ENCODE measurements around the gene PASD1.
"Not testable (repeated sequence)": the region's sequence is repeated elsewhere in the genome, so short reads cannot be mapped to it uniquely, and the experiment has no call there.

The PASD1 gene

DNA sequence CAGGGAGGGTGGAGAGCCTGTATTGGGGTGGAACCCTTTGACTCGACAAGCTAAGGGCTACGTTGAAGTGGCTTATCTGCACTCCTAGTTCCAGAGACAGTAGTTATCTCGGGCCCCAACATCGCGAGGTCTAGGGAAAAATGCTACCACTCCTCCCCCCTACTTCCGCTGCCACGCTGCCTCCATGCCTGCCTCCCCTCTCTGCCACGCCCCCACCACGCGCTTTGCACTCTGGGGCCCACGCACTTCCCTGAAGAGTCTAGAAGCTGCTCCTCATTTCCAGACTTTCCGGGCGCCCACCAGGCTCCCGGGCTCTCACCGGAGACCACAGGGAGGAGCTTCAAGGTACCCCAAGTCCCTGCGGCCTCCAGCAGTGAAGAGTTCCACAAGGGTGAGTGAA, at the start of gene PASD1:
PASD1 (plus strand) TSS at position 227 of the 400 bp plus-strand sequence. CDS start 37,879 bp downstream, outside the sequence.
- DNase-seq, result no peak

DNA sequence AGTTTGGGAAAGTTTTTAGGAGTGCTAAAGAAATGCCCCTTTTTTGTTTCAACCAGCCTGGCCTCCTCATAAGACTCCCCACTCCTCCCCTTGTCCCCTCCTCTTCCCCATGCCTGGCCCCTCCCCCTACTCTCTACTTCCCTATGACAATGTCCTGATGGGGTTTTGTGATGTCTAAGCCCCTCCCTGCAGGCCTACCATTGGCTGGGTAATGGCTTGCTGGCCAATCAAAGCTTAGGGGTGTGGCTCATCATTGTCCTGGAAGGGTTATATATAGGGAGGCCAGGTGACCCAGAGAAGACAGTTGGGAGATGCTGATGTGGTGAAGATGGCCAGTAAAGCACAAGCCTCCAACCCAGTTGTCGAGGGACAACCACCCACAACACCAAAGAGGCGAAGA, 48.2 kb upstream of the PASD1 start:
- no peak for DNase-seq

DNA sequence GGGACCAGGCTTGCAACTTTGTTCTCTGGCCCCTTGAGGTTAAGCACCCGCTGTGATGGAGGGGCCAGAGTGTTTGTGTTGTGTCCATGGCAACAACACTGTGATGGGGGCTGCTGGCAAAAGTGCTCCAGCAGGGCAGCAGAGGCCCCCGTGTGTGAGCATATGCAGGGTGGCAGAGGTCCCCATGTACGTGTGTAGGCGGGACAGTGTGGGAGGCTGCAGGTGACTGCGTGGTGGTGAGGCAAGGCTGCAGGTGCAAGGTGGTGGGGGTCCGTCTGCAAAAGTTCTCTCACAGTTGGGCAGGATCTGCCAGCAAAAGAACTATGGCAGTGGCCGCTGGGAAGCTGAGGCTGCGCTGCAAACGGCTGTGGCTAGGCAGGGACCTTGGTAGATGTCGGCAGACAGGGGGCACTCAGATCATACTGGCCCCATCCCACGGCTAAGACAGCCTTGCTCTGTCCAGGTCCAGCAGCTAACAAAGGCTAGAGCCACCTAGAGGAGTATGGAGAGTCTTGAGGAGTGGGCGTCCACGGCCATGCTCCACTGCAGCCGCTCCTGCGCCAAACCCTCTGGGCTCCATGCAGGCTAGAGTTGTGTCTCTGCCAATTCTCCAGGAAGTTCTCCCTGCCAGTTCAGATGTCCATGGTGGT, 46.8 kb upstream of the PASD1 start:
- no peak for DNase-seq

DNA sequence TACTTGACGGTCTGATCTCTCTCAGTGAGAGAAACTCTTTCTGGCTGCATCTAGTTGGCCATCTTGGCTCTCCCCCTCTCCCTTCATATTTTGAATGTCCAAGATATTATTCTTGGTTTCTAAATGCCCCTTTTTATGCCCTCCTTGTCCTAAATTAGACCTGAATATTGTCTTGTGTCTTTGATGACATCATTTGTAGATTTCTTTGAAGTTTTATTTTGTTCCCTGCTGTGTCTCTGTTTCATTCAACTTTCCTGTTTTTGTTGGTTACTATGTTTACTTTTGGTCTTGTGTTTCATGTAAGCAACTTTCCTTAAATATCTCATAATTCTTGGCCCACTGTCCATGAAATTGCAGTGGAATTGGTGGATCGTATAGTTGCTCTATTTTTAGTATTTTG, 46.1 kb upstream of the PASD1 start:
- DNase-seq, result no peak

GRCh38 chrX:151523351-151523750, 40.1 kb upstream of the PASD1 start:
- no peak for DNase-seq

DNA sequence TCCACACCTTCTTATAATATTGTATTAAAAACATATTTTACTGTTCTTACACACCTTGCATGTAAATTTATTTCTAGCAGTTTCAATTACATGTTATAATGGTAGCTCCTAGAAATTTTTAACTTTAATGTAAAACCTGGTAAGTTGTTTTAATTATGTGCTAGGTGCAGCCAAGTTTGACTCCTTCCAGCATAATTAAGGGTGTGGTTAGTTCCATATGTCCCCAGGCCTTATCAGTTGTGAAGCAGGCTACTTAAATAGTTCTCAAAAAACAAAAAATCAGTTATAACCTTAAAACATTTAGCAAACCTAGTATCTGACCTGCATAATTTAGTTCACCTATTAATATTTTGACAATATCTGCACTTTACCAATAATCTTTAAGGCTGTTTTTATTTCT, 26.9 kb upstream of the PASD1 start:
- no peak for DNase-seq

GRCh38 chrX:151537572-151537971, 25.9 kb upstream of the PASD1 start:
- DNase-seq, result no peak

- no peak for DNase-seq
These were observed 25.0 kb upstream of the PASD1 start for GRCh38 chrX:151538190-151539122.

DNA sequence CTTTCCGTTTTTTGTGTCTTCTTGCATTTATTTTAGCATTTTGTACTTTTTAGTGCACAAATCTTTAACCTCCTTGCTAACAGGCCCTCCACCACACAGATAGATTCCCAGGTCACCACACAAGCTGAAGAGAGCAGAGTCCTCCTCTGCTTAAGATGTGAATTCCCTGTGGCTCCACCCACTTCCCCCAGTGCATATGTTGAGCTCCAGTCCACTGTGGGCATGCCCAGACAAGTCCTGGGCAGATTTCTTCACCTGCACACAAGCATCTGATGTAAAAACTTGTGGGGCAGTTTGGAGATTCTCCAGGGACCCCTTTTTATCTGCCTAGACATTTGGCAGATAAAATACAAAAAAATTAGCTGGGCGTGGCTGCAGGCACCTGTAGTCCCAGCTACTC, 19.8 kb upstream of the PASD1 start:
- no peak for DNase-seq

DNA sequence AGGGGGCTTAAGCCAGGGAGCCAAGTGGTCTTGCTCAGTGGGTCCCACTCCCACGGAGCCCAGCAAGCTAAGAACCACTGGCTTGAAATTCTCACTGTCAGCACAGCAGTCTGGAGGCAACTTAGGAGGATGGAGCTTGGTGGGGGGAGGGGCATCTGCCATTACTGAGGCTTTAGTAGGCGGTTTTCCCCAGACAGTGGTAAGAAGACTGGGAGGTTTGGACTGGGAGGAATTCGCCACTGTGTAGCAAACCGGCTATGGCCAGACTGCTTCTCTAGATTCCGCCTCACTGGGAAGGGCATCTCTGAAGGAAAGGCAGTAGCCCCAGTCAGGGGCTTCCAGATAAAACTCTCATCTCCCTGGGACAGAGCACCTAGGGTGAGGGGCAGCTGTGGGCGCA, 17.2 kb upstream of the PASD1 start:
- DNase-seq, result not testable (repeated sequence)

DNA sequence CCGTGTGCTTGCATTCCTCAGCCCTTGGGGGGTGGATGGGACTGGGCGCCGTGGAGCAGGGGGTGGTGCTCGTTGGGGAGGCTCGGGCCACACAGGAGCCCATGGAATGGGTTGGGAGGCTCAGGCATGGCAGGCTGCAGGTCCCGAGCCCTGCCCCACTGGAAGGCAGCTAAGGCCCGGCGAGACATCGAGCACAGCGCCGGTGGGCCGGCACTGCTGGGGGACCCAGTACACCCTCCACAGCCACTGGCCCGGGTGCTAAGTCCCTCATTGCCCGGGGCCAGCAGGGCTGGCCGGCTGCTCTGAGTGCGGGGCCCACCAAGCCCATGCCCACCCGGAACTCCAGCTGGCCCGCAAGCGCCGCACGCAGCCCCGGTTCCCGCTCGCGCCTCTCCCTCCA, 12.3 kb upstream of the PASD1 start:
- DNase-seq, result not testable (repeated sequence)

GRCh38 chrX:151552743-151553142, 10.7 kb upstream of the PASD1 start:
- DNase-seq, result no peak

DNA sequence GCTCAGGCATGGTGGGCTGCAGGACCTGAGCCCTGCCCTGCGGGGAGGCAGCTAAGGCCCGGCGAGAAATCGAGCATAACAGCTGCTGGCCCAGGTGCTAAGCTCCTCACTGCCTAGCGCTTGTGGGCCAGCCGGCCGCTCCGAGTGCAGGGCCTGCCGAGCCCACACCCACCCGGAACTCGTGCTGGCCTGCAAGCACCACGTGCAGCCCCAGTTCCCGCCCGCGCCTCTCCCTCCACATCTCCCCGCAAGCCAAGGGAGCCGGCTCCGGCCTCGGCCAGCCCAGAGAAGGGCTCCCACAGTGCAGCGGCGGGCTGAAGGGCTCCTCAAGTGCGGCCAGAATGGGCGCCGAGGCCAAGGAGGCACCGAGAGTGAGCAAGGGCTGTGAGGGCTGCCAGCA, 8.2 kb upstream of the PASD1 start:
- not testable (repeated sequence) for DNase-seq

- not testable (repeated sequence) for DNase-seq
These were observed 990 bp upstream of the PASD1 start for GRCh38 chrX:151562485-151562884.

DNA sequence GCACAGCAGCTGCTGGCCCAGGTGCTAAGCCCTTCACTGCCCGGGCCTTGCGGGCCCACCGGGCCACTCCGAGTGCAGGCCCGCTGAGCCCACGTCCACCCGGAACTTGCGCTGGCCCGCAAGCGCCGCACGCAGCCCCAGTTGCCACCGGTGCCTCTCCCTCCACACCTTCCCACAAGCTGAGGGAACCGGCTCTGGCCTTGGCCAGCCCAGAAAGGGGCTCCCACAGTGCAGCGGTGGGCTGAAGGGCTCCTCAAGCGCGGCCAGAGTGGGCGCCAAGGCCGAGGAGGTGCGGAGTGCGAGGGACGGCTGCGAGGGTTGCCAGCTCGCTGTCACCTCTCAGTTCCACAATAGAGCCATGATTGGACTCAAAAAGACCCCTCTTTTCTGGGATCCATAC, 472 bp upstream of the PASD1 start:
- not testable (repeated sequence) for DNase-seq

GRCh38 chrX:151564035-151564434, 560 bp downstream of the PASD1 start:
- no peak for DNase-seq

DNA sequence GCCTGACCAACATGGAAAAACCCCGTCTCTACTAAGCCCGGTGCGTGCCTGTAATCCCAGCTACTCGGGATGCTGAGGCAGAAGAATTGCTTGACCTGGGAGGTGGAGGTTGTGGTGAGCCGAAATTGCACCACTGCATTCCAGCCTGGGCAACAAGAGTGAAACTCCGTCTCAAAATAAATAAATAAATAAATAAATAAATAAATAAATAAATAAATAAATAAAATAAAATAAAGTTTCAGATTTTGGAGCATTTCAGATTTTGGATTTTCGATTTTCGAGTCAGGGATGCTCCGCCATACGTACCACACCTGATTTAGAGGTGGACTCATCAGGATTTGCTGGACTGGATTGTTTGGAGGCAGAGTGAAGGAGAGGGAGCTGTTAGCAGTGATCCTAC, 3.4 kb downstream of the PASD1 start:
- DNase-seq, result not testable (repeated sequence)

GRCh38 chrX:151570561-151570960, 7.1 kb downstream of the PASD1 start:
- no peak for DNase-seq

GRCh38 chrX:151593384-151593783, 29.9 kb downstream of the PASD1 start:
- DNase-seq, result not testable (repeated sequence)

- no peak for DNase-seq
These were observed 32.8 kb downstream of the PASD1 start for GRCh38 chrX:151596282-151596681.

GRCh38 chrX:151604931-151605330, 41.5 kb downstream of the PASD1 start:
- no peak for DNase-seq

DNA sequence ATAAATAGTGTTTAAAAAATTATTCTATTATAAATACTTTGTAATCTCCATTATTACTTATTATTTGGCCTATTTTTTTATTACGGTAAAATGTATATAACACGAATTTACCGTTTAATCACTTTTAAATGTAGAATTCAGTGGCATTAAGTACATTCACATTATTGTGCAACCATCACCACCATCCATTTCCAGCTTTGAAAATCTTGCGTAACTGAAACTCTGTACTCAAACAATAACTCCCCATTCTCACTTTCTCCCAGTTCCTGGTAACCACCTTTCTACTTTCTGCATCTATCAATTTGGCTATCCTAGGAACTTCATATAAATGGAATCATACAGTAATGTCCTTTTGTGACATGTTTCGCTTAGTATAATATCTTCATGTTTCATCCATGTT, 45.7 kb downstream of the PASD1 start:
- DNase-seq, result no peak

- no peak for DNase-seq
These were observed 57.9 kb downstream of the PASD1 start for GRCh38 chrX:151621422-151621821.

DNA sequence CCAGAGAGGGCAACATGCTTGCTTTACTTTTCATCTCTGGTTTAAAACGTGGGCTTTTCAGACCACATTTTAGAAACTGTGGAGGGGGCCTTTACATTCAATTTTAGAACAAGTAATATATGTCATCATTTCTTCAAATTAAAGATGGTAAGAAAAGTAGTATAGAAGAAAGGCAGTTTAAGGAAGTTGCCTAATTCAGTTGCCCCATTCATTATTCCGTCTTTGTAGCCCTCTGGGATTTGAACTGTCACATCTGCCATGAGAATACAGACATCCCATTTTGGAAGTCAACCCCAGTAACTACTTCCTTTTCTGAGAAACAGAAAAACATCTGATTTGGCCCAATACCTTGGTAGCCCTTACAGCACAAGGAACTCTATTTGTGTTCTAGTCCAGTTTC, 61.2 kb downstream of the PASD1 start:
- DNase-seq, result no peak

All from NCI-H510A treated with DMSO at 0.1 percent for 48 hours (cell line).